ENCODE measurements around the gene CHSY1. TPM values are rescaled to one million over a fixed set of nuclear protein-coding genes. Genes with fewer than 3 reads are reported as not detected.
A peak's percentile ranks its signal among the peaks of the same experiment; 100 is the strongest.

The CHSY1 gene
- polyA plus RNA-seq, 3 donors: 2.7 to 19.0 (median 3.0) TPM

DNA sequence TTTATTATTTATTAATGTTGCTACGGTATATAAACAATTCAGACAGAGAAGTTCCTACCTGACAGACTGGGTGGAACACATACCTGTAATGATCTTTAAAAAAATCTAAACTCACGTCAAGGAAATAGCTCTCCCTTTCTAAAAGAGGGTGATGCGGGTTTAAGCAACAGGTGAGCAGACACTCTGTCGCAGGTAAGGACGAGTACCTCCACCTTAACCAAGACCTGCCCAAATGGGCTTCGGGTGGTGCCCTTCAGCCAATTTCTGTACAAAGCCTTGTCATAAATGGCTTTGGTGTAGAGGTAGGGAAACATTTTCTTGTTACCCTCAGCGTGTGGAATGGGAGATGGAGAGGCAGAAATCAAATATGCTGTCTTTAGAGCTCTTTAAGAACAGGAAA, 67.0 kb downstream of the CHSY1 start:
- Mint-ChIP-seq H3K36me3 (peaks cover 17 to 46% of the 10 kb centered on the region in 2 donors), H3K4me1 (peaks cover 40% of the 10 kb centered on the region), H3K4me3 (no peak overlapping the region), H3K9me3 (no peaks in the 10 kb centered on the region), H3K27me3 (ENCODE audit: low read depth in 3 of 3) (peaks cover 0 to 3% (median 0%) of the 10 kb centered on the region in 3 donors), H3K27ac (peak overlapping the region in 4 of 7 donors; percentile 4 to 68 (median 49))
- Histone ChIP-seq H3K9me3 (replicated peaks in 1 of 2; ENCODE audit: control insufficient read depth in 1 of 2, insufficient read depth in 1 of 2, low read length in 2 of 2) (no peaks in the 10 kb centered on the region), H3K9ac (ENCODE audit: insufficient read depth, low read length, poor library complexity, severe bottlenecking) (no peak overlapping the region), H3K27me3 (ENCODE audit: control insufficient read depth in 2 of 2, insufficient read depth in 2 of 2, low read length in 2 of 2) (no peaks in the 10 kb centered on the region), H2AFZ (ENCODE audit: insufficient read depth, low read depth, low read length, poor library complexity, severe bottlenecking) (no peak overlapping the region), H3K79me2 (ENCODE audit: insufficient read depth, low read length) (peaks cover 100% of the 10 kb centered on the region), H4K20me1 (ENCODE audit: insufficient read depth, low read length) (peaks cover 60% of the 10 kb centered on the region), H3K4me1 (ENCODE audit: control insufficient read depth in 1 of 2, insufficient read depth in 2 of 2, low read length in 2 of 2) (peaks cover 11 to 13% of the 10 kb centered on the region in 2 donors), H3K4me3 (replicated peaks in 1 of 3; ENCODE audit: low read depth in 2 of 3, low read length in 3 of 3) (no peak overlapping the region), H3K4me2 (replicated peaks; ENCODE audit: extremely low read depth, low read length, poor library complexity, severe bottlenecking) (no peak overlapping the region), H3K36me3 (replicated peaks in 1 of 2; ENCODE audit: control insufficient read depth in 1 of 2, insufficient read depth in 2 of 2, low read length in 2 of 2) (peaks cover 3 to 38% of the 10 kb centered on the region in 2 donors), H3K27ac (ENCODE audit: low read depth in 1 of 2, low read length in 2 of 2) (no peak overlapping the region)
- TF ChIP-seq, protein P1, sequence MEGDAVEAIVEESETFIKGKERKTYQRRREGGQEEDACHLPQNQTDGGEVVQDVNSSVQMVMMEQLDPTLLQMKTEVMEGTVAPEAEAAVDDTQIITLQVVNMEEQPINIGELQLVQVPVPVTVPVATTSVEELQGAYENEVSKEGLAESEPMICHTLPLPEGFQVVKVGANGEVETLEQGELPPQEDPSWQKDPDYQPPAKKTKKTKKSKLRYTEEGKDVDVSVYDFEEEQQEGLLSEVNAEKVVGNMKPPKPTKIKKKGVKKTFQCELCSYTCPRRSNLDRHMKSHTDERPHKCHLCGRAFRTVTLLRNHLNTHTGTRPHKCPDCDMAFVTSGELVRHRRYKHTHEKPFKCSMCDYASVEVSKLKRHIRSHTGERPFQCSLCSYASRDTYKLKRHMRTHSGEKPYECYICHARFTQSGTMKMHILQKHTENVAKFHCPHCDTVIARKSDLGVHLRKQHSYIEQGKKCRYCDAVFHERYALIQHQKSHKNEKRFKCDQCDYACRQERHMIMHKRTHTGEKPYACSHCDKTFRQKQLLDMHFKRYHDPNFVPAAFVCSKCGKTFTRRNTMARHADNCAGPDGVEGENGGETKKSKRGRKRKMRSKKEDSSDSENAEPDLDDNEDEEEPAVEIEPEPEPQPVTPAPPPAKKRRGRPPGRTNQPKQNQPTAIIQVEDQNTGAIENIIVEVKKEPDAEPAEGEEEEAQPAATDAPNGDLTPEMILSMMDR (IDR thresholded peaks at IDR 0.05): no peak
- no peak for DNase-seq
- intact Hi-C loops (cut with micrococcal nuclease): loop anchor here (5.0 to 10.0 kb wide), 2 partner anchors 60 to 63 kb away; no protein-coding TSS in a partner anchor
- no CpG with 5 or more reads among the region's 7 CpGs for WGBS (ENCODE audit: insufficient coverage)

- peak overlapping the region in 5 of 7 donors; percentile 7 to 66 (median 40) for H3K27ac Mint-ChIP-seq
- H2AFZ ChIP-seq (ENCODE audit: insufficient read depth, low read depth, low read length, poor library complexity, severe bottlenecking): no peak overlapping the region
- H3K36me3 ChIP-seq (replicated peaks in 1 of 2; ENCODE audit: control insufficient read depth in 1 of 2, insufficient read depth in 2 of 2, low read length in 2 of 2): peaks cover 3 to 46% of the 10 kb centered on the region in 2 donors
- H3K79me2 ChIP-seq (ENCODE audit: insufficient read depth, low read length): peaks cover 100% of the 10 kb centered on the region
- peaks cover 0 to 3% (median 0%) of the 10 kb centered on the region in 3 donors for H3K27me3 Mint-ChIP-seq (ENCODE audit: low read depth in 3 of 3)
- H3K4me3 ChIP-seq (replicated peaks in 1 of 3; ENCODE audit: low read depth in 2 of 3, low read length in 3 of 3): no peak overlapping the region
- intact Hi-C loops (cut with micrococcal nuclease): loop anchor here in 1 of 2 donors (10.0 kb wide), 1 partner anchor 59 kb away; no protein-coding TSS in a partner anchor
- no CpG with 5 or more reads among the region's 5 CpGs for WGBS (ENCODE audit: insufficient coverage)
- no peak overlapping the region for H3K4me2 ChIP-seq (replicated peaks; ENCODE audit: extremely low read depth, low read length, poor library complexity, severe bottlenecking)
- no peak overlapping the region for H3K9ac ChIP-seq (ENCODE audit: insufficient read depth, low read length, poor library complexity, severe bottlenecking)
- H3K27me3 ChIP-seq (ENCODE audit: control insufficient read depth in 2 of 2, insufficient read depth in 2 of 2, low read length in 2 of 2): no peaks in the 10 kb centered on the region
- no peaks in the 10 kb centered on the region for H3K9me3 ChIP-seq (replicated peaks in 1 of 2; ENCODE audit: control insufficient read depth in 1 of 2, insufficient read depth in 1 of 2, low read length in 2 of 2)
- peaks cover 42% of the 10 kb centered on the region for H3K4me1 Mint-ChIP-seq
- H3K4me3 Mint-ChIP-seq: no peak overlapping the region
- H4K20me1 ChIP-seq (ENCODE audit: insufficient read depth, low read length): peaks cover 59% of the 10 kb centered on the region
- no peak overlapping the region for H3K27ac ChIP-seq (ENCODE audit: low read depth in 1 of 2, low read length in 2 of 2)
- H3K36me3 Mint-ChIP-seq: peaks cover 18 to 45% of the 10 kb centered on the region in 2 donors
- H3K4me1 ChIP-seq (ENCODE audit: control insufficient read depth in 1 of 2, insufficient read depth in 2 of 2, low read length in 2 of 2): peaks cover 11 to 13% of the 10 kb centered on the region in 2 donors
- DNase-seq: no peak
- TF ChIP-seq, protein P1 (IDR thresholded peaks at IDR 0.05): no peak
- H3K9me3 Mint-ChIP-seq: no peaks in the 10 kb centered on the region
Measured at GRCh38 chr15:101183931-101184305, 67.9 kb downstream of the CHSY1 start.

Measured in CD14-positive monocyte (primary cell).